ENCODE data around the gene LAMB3.

Gene LAMB3

DNA sequence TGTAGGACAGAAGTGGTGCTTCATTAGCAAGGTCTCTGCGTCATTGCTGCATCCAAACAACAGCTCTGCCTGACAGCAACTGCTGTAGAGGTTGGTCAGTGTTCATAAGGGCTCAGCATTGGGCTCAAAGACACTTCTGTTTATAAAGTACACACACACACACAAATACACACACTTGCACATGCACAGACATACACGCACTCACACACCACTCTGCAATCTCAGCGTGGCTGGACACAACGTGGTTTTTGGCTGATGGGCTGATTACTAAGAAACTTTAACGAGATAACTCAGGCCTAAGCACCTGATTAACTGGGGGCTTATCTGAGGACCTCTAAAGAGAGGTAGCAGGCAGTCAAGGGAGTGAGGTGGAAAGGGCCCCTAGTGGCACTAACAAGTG is 48.3 kb downstream of the LAMB3 start:
- no peak for DNase-seq (ENCODE audit: low read depth)
- TF ChIP-seq, protein P1, sequence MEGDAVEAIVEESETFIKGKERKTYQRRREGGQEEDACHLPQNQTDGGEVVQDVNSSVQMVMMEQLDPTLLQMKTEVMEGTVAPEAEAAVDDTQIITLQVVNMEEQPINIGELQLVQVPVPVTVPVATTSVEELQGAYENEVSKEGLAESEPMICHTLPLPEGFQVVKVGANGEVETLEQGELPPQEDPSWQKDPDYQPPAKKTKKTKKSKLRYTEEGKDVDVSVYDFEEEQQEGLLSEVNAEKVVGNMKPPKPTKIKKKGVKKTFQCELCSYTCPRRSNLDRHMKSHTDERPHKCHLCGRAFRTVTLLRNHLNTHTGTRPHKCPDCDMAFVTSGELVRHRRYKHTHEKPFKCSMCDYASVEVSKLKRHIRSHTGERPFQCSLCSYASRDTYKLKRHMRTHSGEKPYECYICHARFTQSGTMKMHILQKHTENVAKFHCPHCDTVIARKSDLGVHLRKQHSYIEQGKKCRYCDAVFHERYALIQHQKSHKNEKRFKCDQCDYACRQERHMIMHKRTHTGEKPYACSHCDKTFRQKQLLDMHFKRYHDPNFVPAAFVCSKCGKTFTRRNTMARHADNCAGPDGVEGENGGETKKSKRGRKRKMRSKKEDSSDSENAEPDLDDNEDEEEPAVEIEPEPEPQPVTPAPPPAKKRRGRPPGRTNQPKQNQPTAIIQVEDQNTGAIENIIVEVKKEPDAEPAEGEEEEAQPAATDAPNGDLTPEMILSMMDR (conservative IDR thresholded peaks at IDR 0.05; ENCODE audit: low read length) = no peak
- no peak overlapping the region for H3K4me3 ChIP-seq (ENCODE audit: low read length)

DNA sequence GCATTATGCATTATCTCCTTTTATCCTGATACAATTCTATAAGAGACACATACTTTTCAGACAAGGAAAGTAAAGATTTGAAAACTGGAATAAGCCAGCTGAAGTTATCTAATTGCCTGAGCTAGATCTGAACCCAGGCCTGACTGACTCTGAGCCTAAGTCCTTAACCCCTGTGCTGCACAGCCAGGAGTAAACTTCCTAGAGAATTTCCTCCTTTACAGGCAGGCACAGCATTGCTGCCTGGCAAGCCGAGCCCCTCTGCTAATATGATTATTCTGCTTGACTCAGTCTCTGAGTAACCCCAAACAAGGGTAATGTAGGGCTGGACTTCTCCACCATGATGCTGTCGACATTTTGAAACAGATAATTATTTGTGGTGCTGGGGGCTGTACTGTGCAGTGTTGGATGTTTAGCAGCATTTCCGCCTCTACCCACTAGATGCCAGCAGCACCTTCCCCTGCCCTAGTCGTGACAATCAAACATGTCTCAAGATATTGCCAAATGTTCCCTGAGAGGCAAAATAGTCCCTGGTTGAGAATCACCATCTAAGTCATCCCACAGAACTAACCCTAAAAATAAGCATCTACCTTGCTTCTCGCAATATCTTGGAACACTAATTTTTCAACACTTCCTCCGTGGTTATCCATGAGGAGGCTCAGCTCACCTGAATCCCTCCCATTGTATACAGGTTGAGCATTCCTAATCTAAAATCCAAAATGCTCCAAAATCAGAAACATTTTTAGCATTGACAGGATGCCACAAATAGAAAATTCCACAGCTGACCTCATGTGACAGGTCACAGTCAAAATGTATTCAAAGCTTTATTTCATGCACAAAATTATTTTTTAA is 50.2 kb downstream of the LAMB3 start:
- DNase-seq (ENCODE audit: low read depth) = peak; percentile 48
- TF ChIP-seq, protein P1 (conservative IDR thresholded peaks at IDR 0.05; ENCODE audit: low read length) = peak; percentile 77
- H3K4me3 ChIP-seq (ENCODE audit: low read length) = no peak overlapping the region

DNA sequence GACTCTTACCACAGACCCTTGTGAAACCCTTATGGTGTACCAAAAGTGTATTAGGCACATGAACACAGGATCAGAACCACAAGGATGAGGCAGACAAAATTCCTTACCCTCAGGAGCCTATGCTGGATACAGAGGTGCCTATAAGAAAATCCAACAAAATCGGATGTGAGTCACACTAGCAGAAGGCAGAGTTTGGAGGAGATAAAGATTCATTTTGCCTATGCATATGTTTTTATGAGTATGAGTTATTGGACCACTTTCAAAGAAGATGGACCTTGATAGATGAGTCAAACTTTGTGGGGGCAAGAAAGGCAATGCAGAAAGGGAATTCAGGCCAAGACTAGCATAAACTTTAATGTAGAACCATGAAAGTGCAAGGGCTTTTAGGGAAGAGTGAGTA is 51.7 kb downstream of the LAMB3 start:
- TF ChIP-seq, protein P1 (conservative IDR thresholded peaks at IDR 0.05; ENCODE audit: low read length) = no peak
- DNase-seq (ENCODE audit: low read depth) = no peak
- no peak overlapping the region for H3K4me3 ChIP-seq (ENCODE audit: low read length)

DNA sequence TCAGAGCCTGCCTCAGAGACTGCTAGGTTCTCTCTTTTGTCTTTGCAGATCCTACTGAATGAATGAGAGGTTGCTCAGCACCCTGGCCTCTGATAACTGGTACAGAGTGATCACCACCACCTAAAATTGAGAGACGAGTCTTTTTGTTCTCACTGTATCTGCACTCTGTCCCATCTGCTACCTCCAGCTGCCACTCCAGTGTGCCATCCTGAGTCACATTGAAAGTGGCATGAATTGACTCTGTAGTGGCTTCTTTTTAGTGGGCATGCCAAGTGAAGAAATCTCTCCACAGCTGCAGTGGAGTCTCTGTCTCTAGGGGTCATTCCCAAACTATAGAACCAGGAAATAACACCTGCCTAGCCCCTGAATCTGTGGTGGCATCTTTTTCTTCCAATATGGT is 54.0 kb downstream of the LAMB3 start:
- no peak for DNase-seq (ENCODE audit: low read depth)
- TF ChIP-seq, protein P1 (conservative IDR thresholded peaks at IDR 0.05; ENCODE audit: low read length) = no peak
- H3K4me3 ChIP-seq (ENCODE audit: low read length) = no peak overlapping the region

DNA sequence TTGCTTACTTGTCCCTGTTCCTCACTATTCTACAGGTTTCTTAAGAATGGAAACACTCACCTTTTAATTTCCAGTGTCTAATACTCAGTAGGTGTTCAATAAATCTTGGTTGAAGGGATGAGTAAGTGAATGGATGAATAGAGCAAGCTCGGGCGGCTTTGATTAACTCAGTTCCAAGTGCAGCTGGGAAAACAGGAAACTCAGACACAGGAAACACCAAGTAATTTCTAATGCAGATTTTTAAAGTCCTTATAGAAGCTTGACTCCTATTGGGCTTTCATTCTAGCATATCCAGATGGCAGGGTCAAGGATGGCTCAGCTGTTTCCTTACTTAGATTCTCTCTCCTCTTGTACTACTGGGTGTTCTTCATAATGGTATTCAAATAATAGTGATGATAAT is 54.7 kb downstream of the LAMB3 start:
- H3K4me3 ChIP-seq (ENCODE audit: low read length) = no peak overlapping the region
- TF ChIP-seq, protein P1 (conservative IDR thresholded peaks at IDR 0.05; ENCODE audit: low read length) = no peak
- no peak for DNase-seq (ENCODE audit: low read depth)

DNA sequence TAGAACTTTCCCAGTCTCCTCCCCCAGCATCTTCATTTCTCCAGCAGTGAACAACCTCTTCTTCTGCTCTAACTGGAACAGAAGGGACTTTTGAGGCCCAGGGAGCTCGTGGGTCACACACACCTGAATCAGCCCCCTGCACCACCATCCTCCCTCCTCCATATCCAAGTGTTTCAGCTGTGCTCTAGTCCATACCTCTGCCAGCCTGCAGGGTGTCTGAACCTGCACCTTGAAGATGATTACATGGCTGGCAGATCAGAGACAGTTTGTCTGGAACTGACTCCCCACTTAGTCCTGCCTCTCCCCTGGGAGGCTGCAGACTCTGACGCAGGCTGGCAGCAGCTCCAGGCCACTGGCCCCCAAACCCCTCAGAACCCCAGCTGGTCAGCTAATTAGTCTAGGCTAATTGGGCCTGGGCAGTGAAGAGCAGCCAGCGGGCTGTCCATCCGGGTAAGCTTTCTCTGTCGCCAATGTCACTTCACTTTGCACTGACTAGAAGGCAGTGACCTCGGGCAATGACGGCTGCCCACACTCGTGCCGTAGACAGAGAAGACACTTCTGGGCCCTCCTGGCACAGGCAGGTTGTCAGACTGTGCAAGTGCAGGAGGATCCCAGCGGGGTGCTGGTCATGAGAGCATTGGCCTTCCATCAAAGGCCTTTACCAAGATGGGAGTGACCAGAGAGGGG is 56.5 kb downstream of the LAMB3 start:
- TF ChIP-seq, protein P1 (conservative IDR thresholded peaks at IDR 0.05; ENCODE audit: low read length) = no peak
- no peak for DNase-seq (ENCODE audit: low read depth)
- no peak overlapping the region for H3K4me3 ChIP-seq (ENCODE audit: low read length)

DNA sequence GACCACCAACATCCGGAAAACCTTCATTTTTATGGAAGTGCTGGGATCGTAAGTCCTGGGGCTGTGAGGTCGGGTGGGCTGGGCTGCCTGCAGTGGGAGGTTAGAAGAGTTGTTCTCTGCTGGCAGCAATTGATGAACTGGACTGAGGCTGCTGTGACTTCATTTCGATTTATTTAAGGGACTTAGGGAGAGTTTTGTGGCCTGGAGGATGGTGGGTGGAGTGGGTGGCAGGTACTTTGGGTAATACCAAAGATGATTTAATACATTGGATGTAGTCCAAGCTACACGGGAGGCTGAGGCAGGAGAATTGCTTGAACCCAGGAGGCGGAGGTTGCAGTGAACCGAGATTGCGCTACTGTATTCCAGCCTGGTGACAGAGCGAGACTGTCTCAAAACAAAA is 57.2 kb downstream of the LAMB3 start:
- TF ChIP-seq, protein P1 (conservative IDR thresholded peaks at IDR 0.05; ENCODE audit: low read length) = no peak
- H3K4me3 ChIP-seq (ENCODE audit: low read length) = no peak overlapping the region
- DNase-seq (ENCODE audit: low read depth) = no peak

All from AG10803 (cell line).